Endothelial cell of umbilical vein (primary cell): ENCODE measurements around the gene ZNF804B. TPM values are rescaled to one million over a fixed set of nuclear protein-coding genes. Genes with fewer than 3 reads are reported as not detected.

ENCODE experiments used
- BruUV-seq: library from RNA; stranded (reverse); fragments of 400-500 nt; replicated peaks from 2 replicates; lab custom pipeline; 2021; lab: Mats Ljungman, UMichigan
- CTCF ChIA-PET: fragments of 300-600, 350-600 bp; sonication (Branson Sonifier 250); formaldehyde crosslinking; loops from one replicate; lab custom pipeline; 2021; ENCODE audit warnings: antibody characterized with exemption, inconsistent platforms; lab: Charles Lee
- POLR2A ChIA-PET: fragments of 300-600, 350-600 bp; sonication (Branson Sonifier 250); formaldehyde crosslinking; loops from one replicate; lab custom pipeline; 2021; ENCODE audit warnings: antibody characterized with exemption, inconsistent platforms; lab: Charles Lee
- DNase-seq: peaks from one replicate; pipeline ENCODE4 v3.0.0-alpha.2; 2011; ENCODE audit warnings: low read depth, low spot score
- FAIRE-seq: peaks from 2 replicates; lab custom pipeline; 2011; peaks lifted over from hg19 to GRCh38; lab: Jason Lieb, UNC
- H2AFZ ChIP-seq: 2 replicates; pipeline ENCODE4 v1.6.0; 2012; ENCODE audit warnings: low read depth, low read length, control low read depth, inconsistent platforms
- H3K27ac ChIP-seq: 2 replicates; pipeline ENCODE4 v1.5.1; 2011; ENCODE audit warnings: low read depth, mild to moderate bottlenecking, control low read depth, low read length, moderate library complexity; ENCODE audit not compliant: insufficient read depth
- H3K27me3 ChIP-seq, 2 experiments: 2 replicates each; pipeline versions ENCODE4 v1.6.0 to v1.6.1; 2011; ENCODE audit warnings: low read length in 2 of 2, mixed read lengths in 1 of 2; ENCODE audit not compliant: control insufficient read depth in 2 of 2, insufficient read depth in 2 of 2
- H3K36me3 ChIP-seq, 2 experiments: 2 replicates in 1 of 2; 3 replicates in 1 of 2; pipeline ENCODE4 v1.5.1; 2011; ENCODE audit warnings: low read length in 2 of 2, mild to moderate bottlenecking in 1 of 2, moderate library complexity in 1 of 2; ENCODE audit not compliant: control insufficient read depth in 2 of 2, insufficient read depth in 2 of 2; ENCODE audit errors: extremely low read depth in 1 of 2
- H3K4me1 ChIP-seq: 3 replicates; pipeline ENCODE4 v1.5.1; 2011; ENCODE audit warnings: mild to moderate bottlenecking, low read length; ENCODE audit not compliant: control insufficient read depth, insufficient read depth; ENCODE audit errors: extremely low read depth
- H3K4me2 ChIP-seq: 2 replicates; pipeline ENCODE4 v1.6.1; 2011; ENCODE audit warnings: low read length, control low read depth, mixed read lengths; ENCODE audit not compliant: insufficient read depth
- H3K4me3 ChIP-seq, 3 experiments: fragments of 200-600 bp in 1 of 3; sonication (generic), shearing (Covaris generic) in 1 of 3; replicated peaks in 1 of 3; 2 replicates each; pipeline ENCODE4 v1.5.1; 2011 to 2016; ENCODE audit warnings: control low read depth in 3 of 3, low read length in 3 of 3, mild to moderate bottlenecking in 2 of 3, inconsistent platforms in 1 of 3, low read depth in 1 of 3, moderate library complexity in 1 of 3; ENCODE audit not compliant: insufficient read depth in 1 of 3
- H3K79me2 ChIP-seq: 2 replicates; pipeline ENCODE4 v1.6.0; 2012; ENCODE audit warnings: low read length, inconsistent platforms; ENCODE audit not compliant: control insufficient read depth, insufficient read depth
- H3K9ac ChIP-seq: replicated peaks from 2 replicates; pipeline ENCODE3; 2011; ENCODE audit warnings: low read length, control low read depth; ENCODE audit not compliant: insufficient read depth; ENCODE audit errors: extremely low read depth
- H3K9me1 ChIP-seq: replicated peaks from 3 replicates; pipeline ENCODE4 v1.6.0; 2011; ENCODE audit warnings: mild to moderate bottlenecking, low read length; ENCODE audit not compliant: control insufficient read depth, insufficient read depth; ENCODE audit errors: extremely low read depth
- H3K9me3 ChIP-seq: replicated peaks from 2 replicates; pipeline ENCODE4 v1.5.1; 2012; ENCODE audit warnings: low read length, inconsistent platforms; ENCODE audit not compliant: control insufficient read depth, insufficient read depth
- H4K20me1 ChIP-seq: replicated peaks from 2 replicates; pipeline ENCODE3; 2011; ENCODE audit warnings: mild to moderate bottlenecking, low read length; ENCODE audit not compliant: control insufficient read depth, insufficient read depth; ENCODE audit errors: extremely low read depth
- EZH2 ChIP-seq: IDR thresholded peaks from 2 replicates; pipeline ENCODE4 v1.6.1; 2012; ENCODE audit warnings: borderline replicate concordance, low read depth, mild to moderate bottlenecking, moderate library complexity, low read length, inconsistent platforms; ENCODE audit not compliant: severe bottlenecking
- FOS ChIP-seq: IDR thresholded peaks from 2 replicates; pipeline ENCODE4 v1.6.1; 2011; ENCODE audit warnings: mild to moderate bottlenecking, low read length, moderate library complexity, borderline replicate concordance; ENCODE audit not compliant: insufficient read depth
- GATA2 ChIP-seq: IDR thresholded peaks from 2 replicates; pipeline ENCODE4 v1.7.0; 2011; ENCODE audit warnings: low read depth, mild to moderate bottlenecking, moderate library complexity, mixed read lengths, low read length; ENCODE audit not compliant: insufficient read length, insufficient read depth
- JUN ChIP-seq: IDR thresholded peaks from 2 replicates; pipeline ENCODE4 v1.6.1; 2011; ENCODE audit warnings: borderline replicate concordance, low read depth; ENCODE audit not compliant: insufficient read length, insufficient read depth
- MAX ChIP-seq: IDR thresholded peaks from 2 replicates; pipeline ENCODE4 v1.6.1; 2011; ENCODE audit not compliant: insufficient read depth, insufficient read length
- MYC ChIP-seq: IDR thresholded peaks from one replicate; pipeline ENCODE4 v1.6.1; 2011; ENCODE audit warnings: mild to moderate bottlenecking, low read depth, low read length
- POLR2A ChIP-seq: IDR thresholded peaks from 2 replicates; pipeline ENCODE4 v1.6.1; 2012; ENCODE audit warnings: low read depth, mild to moderate bottlenecking, control low read depth, low read length
- POLR2AphosphoS5 ChIP-seq: IDR thresholded peaks from 2 replicates; pipeline ENCODE4 v1.6.1; 2012; ENCODE audit warnings: low read depth, mild to moderate bottlenecking, control low read depth, low read length, moderate library complexity; ENCODE audit not compliant: insufficient read depth
- dilution Hi-C: fragments of 300-500 bp; cut with MboI; formaldehyde crosslinking; loops from one replicate; pipeline ENCODE4 v1.15.0; 2019; ENCODE audit warnings: low sequenced_read_pairs; ENCODE audit not compliant: extremely low pct_ligation_motif_present
- intact Hi-C: fragments of 100-400 bp; cut with micrococcal nuclease; formaldehyde crosslinking; loops from one replicate; pipeline ENCODE4 v1.10.0; 2022
- polyA plus RNA-seq, 4 experiments: library from polyadenylated mRNA; depleted of rRNA in 3 of 4; stranded (reverse) in 3 of 4; unstranded in 1 of 4; fragments of >200 nt; gene quantifications; 2 replicates each; pipeline versions ENCODE4 v1.2.1 to v1.2.3, GENCODE V29; 2011 to 2012; ENCODE audit warnings: missing spikeins in 1 of 4
- total RNA-seq: library from RNA; stranded (reverse); gene quantifications from 2 replicates; pipeline ENCODE4 v1.2.3, GENCODE V29; 2021
- TF ChIP-seq, protein P1 (sequence below), 2 donors: IDR thresholded peaks; 1 replicate in 1 of 2; 2 replicates in 1 of 2; pipeline ENCODE4 v1.5.1; 2011; ENCODE audit warnings: low read length in 2 of 2, mild to moderate bottlenecking in 2 of 2, moderate library complexity in 2 of 2, control low read depth in 1 of 2, inconsistent platforms in 1 of 2, low read depth in 1 of 2; ENCODE audit not compliant: insufficient read depth in 1 of 2; ENCODE audit errors: extremely low read depth in 1 of 2

Gene ZNF804B
- total and polyA plus RNA-seq, 2 donors (not counting 3 experiments of a cell fraction or from before 2014, with no cell fraction given), result not detected

DNA sequence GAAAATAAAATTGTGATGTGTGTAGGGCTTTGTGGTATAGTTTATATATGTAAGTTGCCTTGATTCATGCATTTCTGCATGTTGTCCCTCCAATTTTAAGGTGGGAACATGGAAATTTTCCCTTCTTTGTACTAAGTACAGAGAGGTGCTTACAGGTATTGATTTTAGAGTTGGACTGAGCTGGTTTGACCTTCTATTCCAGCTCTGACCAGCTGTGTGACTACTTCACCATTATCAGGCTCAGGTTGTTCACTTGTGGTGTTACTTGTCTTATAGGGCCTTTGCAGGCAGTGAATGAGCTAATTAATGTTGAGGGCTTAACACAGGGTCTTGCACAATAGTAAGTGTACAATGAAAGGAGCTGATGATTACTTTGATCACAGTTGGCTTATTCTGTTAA, 16.3 kb downstream of the ZNF804B start:
- no peaks in the 10 kb centered on the region for H3K79me2 ChIP-seq
- DNase-seq, result no peak
- H3K4me3 ChIP-seq, result no peak overlapping the region
- no peak overlapping the region for H2AFZ ChIP-seq
- no peaks in the 10 kb centered on the region for H3K27me3 ChIP-seq
- H3K9me1 ChIP-seq, result no peaks in the 10 kb centered on the region
- no peak for FAIRE-seq
- dilution Hi-C loops, result no loop called here
- H3K9ac ChIP-seq, result no peak overlapping the region
- TF ChIP-seq, protein P1, sequence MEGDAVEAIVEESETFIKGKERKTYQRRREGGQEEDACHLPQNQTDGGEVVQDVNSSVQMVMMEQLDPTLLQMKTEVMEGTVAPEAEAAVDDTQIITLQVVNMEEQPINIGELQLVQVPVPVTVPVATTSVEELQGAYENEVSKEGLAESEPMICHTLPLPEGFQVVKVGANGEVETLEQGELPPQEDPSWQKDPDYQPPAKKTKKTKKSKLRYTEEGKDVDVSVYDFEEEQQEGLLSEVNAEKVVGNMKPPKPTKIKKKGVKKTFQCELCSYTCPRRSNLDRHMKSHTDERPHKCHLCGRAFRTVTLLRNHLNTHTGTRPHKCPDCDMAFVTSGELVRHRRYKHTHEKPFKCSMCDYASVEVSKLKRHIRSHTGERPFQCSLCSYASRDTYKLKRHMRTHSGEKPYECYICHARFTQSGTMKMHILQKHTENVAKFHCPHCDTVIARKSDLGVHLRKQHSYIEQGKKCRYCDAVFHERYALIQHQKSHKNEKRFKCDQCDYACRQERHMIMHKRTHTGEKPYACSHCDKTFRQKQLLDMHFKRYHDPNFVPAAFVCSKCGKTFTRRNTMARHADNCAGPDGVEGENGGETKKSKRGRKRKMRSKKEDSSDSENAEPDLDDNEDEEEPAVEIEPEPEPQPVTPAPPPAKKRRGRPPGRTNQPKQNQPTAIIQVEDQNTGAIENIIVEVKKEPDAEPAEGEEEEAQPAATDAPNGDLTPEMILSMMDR (IDR thresholded peaks at IDR 0.05; ENCODE audit: extremely low read depth in 1 of 2, insufficient read depth in 1 of 2, low read depth in 1 of 2, low read length in 2 of 2), result no peak
- no peak for TF ChIP-seq MAX
- no peak for TF ChIP-seq JUN
- TF ChIP-seq MYC, result no peak
- TF ChIP-seq POLR2A, result no peak
- no peak for TF ChIP-seq GATA2
- no peak for TF ChIP-seq POLR2AphosphoS5
- no peak for TF ChIP-seq EZH2
- no peak for TF ChIP-seq FOS
- no TSS peak for BruUV-seq
- H3K4me2 ChIP-seq, result no peak overlapping the region
- H3K4me1 ChIP-seq, result no peaks in the 10 kb centered on the region
- H3K27ac ChIP-seq, result no peak overlapping the region
- intact Hi-C loops, result no loop called here
- ChIA-PET CTCF (interaction anchor here (1.2 to 1.3 kb wide), 2 partner anchors 11 to 14 kb away, joined by 3 to 4 read pairs; no protein-coding TSS in a partner anchor), POLR2A (no interaction called here)
- no peaks in the 10 kb centered on the region for H4K20me1 ChIP-seq
- H3K36me3 ChIP-seq, result no peaks in the 10 kb centered on the region
- no peaks in the 10 kb centered on the region for H3K9me3 ChIP-seq
